Hepatic stellate cell (primary cell): ENCODE results near the gene MR1.

Experiments used
- DNase-seq: peaks from one replicate; pipeline ENCODE4 v3.0.0; 2011; ENCODE audit warnings: low spot score

MR1 gene

GRCh38 chr1:181091309-181092040 is 57.7 kb downstream of the MR1 start:
- no peak for DNase-seq

GRCh38 chr1:181092056-181092455 is 58.3 kb downstream of the MR1 start:
- DNase-seq = no peak

GRCh38 chr1:181092883-181093458 is 59.2 kb downstream of the MR1 start:
- DNase-seq = no peak

GRCh38 chr1:181094416-181095212 is 60.8 kb downstream of the MR1 start:
- peak; percentile 85 for DNase-seq

- DNase-seq = no peak
These were observed 61.5 kb downstream of the MR1 start for GRCh38 chr1:181095260-181095659.

- no peak for DNase-seq
These were observed 62.0 kb downstream of the MR1 start for GRCh38 chr1:181095763-181096184.

- no peak for DNase-seq
These were observed 63.5 kb downstream of the MR1 start for GRCh38 chr1:181097242-181097641.

GRCh38 chr1:181099152-181100014 is 65.6 kb downstream of the MR1 start:
- no peak for DNase-seq

- DNase-seq = no peak
These were observed 66.5 kb downstream of the MR1 start for GRCh38 chr1:181100015-181100905.

GRCh38 chr1:181100934-181101333 is 67.2 kb downstream of the MR1 start:
- no peak for DNase-seq

GRCh38 chr1:181101581-181102226 is 67.9 kb downstream of the MR1 start:
- peak; percentile 59 for DNase-seq

GRCh38 chr1:181102841-181103240 is 69.1 kb downstream of the MR1 start:
- no peak for DNase-seq

- DNase-seq = no peak
These were observed 69.6 kb downstream of the MR1 start for GRCh38 chr1:181103399-181103798.

GRCh38 chr1:181104042-181104789 is 70.4 kb downstream of the MR1 start:
- DNase-seq = no peak

GRCh38 chr1:181104790-181105133 is 71.0 kb downstream of the MR1 start:
- no peak for DNase-seq

- DNase-seq = peak; percentile 92
These were observed 71.6 kb downstream of the MR1 start for GRCh38 chr1:181105134-181106021.

- no peak for DNase-seq
These were observed 72.2 kb downstream of the MR1 start for GRCh38 chr1:181106022-181106312.

GRCh38 chr1:181106479-181106878 is 72.7 kb downstream of the MR1 start:
- DNase-seq = no peak

- no peak for DNase-seq
These were observed 73.9 kb downstream of the MR1 start for GRCh38 chr1:181107711-181108110.
